Measurements from ENCODE around the gene AATK.
A peak's percentile ranks its signal among the peaks of the same experiment; 100 is the strongest.

GRCh38 chr17:81084680-81085419 lies 81.2 kb downstream of the AATK start:
- peak in 1 of 4 donors; percentile 29 for TF ChIP-seq POLR2A (IDR thresholded peaks at IDR 0.05)
- TF ChIP-seq, protein P1, sequence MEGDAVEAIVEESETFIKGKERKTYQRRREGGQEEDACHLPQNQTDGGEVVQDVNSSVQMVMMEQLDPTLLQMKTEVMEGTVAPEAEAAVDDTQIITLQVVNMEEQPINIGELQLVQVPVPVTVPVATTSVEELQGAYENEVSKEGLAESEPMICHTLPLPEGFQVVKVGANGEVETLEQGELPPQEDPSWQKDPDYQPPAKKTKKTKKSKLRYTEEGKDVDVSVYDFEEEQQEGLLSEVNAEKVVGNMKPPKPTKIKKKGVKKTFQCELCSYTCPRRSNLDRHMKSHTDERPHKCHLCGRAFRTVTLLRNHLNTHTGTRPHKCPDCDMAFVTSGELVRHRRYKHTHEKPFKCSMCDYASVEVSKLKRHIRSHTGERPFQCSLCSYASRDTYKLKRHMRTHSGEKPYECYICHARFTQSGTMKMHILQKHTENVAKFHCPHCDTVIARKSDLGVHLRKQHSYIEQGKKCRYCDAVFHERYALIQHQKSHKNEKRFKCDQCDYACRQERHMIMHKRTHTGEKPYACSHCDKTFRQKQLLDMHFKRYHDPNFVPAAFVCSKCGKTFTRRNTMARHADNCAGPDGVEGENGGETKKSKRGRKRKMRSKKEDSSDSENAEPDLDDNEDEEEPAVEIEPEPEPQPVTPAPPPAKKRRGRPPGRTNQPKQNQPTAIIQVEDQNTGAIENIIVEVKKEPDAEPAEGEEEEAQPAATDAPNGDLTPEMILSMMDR (IDR thresholded peaks at IDR 0.05) = no peak
- peak in 1 of 4 donors; percentile 8 for TF ChIP-seq EP300 (IDR thresholded peaks at IDR 0.05)

Data from upper lobe of left lung (tissue), 4 donors.